SHP77 treated with DMSO at 0.1 percent for 48 hours (cell line): ENCODE measurements around the gene PAK2.
"Not testable (repeated sequence)": the region's sequence is repeated elsewhere in the genome, so short reads cannot be mapped to it uniquely, and the experiment has no call there.

Experiments
- DNase-seq: peaks from one replicate; lab custom pipeline; 2025; lab: John Stamatoyannopoulos, UW

The PAK2 gene

DNA sequence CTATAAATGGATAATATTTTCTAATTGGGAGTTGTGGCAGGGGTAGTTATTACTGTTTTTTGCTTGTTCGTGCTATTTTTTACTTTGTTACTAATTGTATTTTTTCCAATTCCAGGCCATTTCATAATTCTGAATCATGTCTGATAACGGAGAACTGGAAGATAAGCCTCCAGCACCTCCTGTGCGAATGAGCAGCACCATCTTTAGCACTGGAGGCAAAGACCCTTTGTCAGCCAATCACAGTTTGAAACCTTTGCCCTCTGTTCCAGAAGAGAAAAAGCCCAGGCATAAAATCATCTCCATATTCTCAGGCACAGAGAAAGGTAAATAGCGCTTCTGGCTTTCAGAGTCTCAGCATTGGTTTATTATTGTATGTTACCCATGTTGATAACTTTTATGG lies 42.9 kb downstream of the PAK2 start:
- no peak for DNase-seq

DNA sequence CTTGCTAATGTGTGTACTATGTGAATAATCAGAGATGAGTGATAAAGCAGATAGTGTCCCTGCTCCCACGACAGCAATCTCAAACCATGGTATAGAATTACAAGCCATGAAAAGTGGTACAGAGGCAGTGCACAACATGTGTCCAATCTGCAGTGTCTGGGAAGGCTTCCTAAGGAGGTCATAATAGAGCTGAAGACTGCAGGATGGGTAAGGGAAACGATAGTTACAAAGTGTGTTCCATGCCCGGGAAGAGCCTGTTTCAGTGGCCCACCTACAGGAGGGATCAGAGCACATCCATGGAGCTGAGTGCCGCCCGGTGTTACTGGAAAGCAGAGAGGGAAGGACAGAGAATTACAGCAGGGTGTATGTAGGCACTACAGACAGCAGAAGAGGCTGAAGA lies 48.9 kb downstream of the PAK2 start:
- no peak for DNase-seq

DNA sequence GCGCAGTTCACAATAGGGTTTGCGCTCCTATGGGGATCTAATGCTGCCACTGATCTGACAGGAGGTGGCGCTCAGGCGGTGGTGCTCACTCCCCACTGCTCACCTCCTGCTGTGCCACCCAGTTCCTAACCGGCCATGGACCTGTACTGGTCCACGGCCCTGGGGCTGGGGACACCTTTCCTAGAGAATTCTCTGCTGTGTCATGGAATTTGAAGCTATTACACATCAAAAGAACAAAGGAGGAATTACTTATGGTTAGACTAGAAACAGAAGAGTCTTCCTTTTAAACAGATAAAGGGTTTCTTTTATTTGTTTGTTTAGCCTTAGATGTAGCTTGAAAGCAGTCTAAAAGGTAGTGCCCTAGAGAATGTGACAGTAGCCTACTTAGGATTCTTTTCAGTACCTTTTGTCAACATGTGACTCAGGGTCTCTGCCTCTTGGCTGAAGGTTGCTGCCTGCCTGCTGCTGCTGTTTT lies 50.3 kb downstream of the PAK2 start:
- no peak for DNase-seq

DNA sequence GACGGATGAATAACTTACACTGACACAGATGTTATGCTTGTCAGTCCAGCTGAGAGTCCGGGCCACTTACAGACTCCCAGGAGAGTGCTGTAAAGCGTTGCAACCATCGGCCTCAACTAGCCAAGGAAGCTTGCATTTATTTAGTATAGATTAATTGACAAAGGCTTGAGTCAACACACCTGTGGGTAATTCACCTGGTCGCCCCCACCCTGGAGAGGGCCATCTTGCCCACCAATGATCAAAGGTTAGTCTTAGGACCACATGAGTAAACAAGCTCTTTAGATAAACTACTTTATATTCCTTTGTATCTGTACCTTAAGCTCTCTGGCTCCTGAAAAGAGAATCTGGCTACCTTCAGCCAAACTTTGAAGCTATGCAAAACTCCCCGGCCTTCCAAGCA lies 51.0 kb downstream of the PAK2 start:
- DNase-seq = no peak

DNA sequence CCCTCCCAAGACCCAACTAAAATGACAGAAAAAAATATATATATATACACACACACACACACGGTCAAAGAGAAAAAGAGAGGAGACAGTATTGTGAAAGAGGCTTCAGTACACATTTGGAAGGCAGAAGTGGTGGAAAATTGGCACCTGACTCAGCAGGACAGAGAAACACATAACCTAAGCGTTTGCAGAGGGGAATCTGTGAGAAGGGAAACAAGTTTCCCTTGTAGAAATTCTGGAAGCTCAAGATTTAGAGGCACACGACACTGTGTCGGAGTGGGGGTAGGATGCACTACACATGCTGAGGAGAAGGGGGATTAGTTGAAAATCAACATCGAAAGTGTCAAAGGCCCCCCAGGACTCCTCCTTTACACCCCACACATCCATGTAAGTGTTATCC lies 53.1 kb downstream of the PAK2 start:
- DNase-seq = no peak

GRCh38 chr3:196793246-196793645 lies 53.6 kb downstream of the PAK2 start:
- DNase-seq = no peak

DNA sequence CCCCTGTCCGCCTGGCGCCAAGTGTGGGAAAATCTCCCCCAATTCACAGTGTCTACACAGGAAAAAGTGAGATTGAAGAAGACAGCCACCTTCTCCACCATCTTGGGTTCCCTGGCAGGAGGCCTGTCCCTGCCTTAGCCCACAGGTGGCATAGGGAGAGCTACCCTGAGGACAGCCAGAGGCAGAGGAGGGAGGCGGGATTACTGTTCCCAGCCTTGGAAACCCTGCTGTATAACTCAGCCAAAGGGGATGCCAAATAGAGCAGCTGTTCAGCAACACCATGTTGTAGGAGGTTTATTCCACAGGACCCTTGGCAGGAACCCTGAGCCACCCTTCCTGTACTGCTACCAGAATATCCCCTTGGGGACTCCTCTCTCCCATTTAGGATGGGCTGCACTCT lies 54.8 kb downstream of the PAK2 start:
- no peak for DNase-seq

GRCh38 chr3:196796317-196796716 lies 56.7 kb downstream of the PAK2 start:
- DNase-seq = no peak

DNA sequence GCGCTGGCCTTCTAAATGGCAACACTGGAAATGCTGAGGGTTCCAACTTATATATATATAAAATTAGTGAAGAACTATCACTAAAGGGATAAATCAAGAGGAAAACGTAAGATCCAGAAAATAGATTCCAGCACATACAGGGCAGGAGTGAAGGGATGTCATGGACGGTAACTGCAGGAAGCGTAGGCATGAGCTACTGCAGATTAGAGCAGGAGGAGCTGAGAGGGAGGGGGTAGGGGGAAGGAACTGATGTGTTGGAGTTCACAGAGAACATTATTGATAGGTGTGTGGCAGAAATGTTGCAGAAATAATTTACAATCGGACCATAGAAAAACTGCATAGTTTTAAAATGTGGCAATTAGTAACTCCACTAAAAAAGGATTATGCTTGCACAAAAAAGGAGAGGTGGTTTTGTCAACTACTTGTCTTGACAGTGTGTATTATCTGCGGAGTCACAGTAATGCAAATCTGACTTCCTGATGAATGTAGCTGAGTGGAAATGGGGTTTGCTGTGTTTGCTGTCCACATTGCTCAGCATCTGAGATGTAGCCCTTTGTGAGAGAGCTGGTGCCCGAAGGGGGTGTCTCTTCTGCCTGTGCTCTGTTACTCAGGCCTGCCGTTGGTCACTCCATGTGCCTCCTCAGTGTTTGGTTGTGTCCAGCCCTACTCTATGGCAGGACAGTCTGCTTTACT lies 61.2 kb downstream of the PAK2 start:
- no peak for DNase-seq

GRCh38 chr3:196803891-196804468 lies 64.3 kb downstream of the PAK2 start:
- DNase-seq = no peak

DNA sequence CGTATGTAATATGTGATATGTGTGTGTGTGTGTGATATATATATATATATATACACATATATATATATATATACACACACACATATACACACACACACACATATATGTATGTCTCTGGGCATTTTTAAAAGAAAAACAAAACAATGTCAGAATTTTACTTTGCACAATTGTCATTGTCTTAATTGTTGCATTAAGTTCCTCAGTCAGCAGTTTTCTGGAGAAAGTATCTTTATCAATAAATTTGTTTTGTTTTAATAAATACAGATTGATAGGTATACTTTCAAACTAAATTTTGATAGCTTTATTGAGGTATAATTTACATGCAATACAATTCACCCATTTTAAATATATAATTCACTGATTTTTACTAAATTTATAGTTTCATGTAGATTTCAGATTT lies 65.1 kb downstream of the PAK2 start:
- DNase-seq = no peak

- DNase-seq = no peak
These were observed 71.4 kb downstream of the PAK2 start for GRCh38 chr3:196810963-196811581.

- no peak for DNase-seq
These were observed 73.2 kb downstream of the PAK2 start for GRCh38 chr3:196812853-196813252.

GRCh38 chr3:196813903-196814302 lies 74.2 kb downstream of the PAK2 start:
- no peak for DNase-seq

DNA sequence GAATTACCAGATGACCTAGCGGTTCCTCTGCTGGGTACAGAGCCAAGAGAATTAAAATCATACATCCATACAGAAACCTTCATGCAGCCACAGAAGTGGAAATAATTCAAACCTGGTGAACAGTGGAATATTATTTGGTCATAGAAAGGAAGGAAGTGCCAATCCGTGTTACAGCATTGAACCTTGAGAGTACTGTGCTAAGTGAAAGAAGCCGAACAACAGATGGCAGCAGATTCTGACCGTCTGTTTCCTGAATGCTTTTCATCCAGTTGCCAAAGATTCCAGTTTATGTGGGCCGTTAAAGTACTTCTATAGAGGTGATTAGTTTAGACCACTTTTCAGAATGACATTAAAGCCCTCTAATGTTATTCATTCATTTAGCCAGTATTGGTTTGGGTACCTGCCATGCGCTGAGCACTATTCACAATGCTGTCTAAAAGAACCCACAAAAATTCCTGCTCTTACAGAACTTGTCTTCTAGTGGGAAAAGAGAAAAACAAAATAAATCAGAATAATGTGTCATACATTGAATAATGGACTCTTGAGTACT lies 82.2 kb downstream of the PAK2 start:
- no peak for DNase-seq

DNA sequence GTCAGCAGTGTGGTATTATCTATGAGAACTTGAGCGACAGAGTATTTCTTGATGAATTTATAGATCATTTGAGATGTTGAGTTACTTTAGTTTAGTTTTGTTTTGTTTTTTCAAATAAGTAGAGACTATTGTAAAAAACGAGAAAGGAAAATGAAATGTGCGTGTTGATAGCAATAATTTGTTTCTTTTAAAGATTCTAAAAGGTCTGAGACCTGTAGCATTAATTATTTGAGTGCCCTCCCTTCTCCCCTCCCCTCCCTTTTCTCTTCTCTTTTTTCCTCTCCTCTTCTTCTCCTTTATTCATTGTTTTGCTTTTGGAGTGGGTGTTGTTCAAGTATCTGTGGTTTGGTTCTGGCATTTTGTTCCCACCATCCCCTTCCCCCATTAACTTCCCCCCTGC lies 90.0 kb downstream of the PAK2 start:
- not testable (repeated sequence) for DNase-seq

DNA sequence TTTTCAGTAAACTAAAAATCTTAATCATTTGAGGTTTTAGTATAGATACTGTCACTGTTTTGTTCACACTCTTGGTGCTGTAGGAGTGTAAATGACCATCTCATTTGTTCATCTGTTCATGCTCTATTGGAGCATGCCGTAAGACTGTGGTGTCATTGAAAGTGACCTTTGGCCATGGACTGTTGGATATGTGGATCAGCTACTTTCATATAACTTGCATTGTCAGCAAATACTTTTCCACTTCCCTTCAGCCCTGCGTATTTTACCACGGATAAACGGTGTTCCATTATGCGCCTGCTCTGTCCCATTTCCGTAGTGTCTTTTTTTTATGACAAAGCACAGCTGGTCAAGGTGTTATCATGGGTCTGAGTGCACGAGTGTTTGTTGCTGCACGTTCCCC lies 95.4 kb downstream of the PAK2 start:
- no peak for DNase-seq

- not testable (repeated sequence) for DNase-seq
These were observed 97.0 kb downstream of the PAK2 start for GRCh38 chr3:196836626-196837025.

- DNase-seq = no peak
These were observed 98.3 kb downstream of the PAK2 start for GRCh38 chr3:196837819-196838420.

GRCh38 chr3:196839351-196839750 lies 99.7 kb downstream of the PAK2 start:
- not testable (repeated sequence) for DNase-seq

DNA sequence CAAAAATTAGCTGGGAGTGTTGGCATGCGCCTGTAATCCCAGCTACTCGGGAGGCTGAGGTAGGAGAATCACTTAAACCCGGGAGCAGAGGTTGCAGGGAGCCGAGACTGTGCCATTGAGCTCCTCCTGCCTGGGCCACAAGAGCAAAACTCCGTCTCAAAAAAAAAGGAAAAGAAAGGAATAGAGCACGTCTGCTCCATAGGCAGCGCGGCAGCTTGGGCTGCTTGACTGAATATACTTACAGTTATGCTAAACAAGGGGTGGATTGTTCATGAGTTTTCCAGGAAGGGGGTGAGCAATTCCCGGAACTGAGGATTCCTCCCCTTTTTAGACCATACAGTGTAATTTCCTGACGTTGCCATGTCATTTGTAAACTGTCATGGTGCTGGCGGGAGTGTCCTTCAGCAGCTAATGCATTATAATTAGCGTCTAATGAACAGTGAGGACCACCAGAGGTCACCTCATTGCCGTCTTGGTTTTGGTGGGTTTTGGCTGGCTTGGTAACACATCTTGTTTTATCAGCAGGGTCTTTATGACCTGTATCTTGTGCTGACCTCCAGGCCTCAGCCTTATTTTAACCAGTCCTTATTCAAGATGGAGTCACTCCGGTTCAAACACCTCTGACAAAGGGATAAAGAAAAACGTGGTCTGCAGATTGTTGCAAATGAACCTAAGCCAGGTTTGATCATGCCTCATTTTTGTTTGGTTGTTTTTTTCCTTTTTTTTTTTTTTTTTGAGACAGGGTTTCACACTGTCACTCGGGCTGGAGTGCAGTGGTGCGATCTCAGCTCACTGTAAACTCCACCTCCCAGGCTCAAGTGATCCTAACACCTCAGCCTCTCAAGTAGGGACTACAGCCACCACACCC lies 103.1 kb downstream of the PAK2 start:
- no peak for DNase-seq
